SKM-1 treated with dmso at 0.1 percent for 144 hours (cell line): ENCODE data around the gene PPP1R17.

ENCODE experiments used
- DNase-seq: peaks from one replicate; lab custom pipeline; 2025; ENCODE audit not compliant: unreplicated experiment; lab: John Stamatoyannopoulos, UW

Gene PPP1R17

GRCh38 chr7:31687024-31687748 lies at the start of gene PPP1R17:
Gene PPP1R17, plus strand, starts transcription at chr7:31687215. Its CDS starts 5,227 bp downstream, at chr7:31692442.
- DNase-seq, result no peak

GRCh38 chr7:31640381-31640780 lies 46.6 kb upstream of the PPP1R17 start:
- DNase-seq, result peak; percentile 64

DNA sequence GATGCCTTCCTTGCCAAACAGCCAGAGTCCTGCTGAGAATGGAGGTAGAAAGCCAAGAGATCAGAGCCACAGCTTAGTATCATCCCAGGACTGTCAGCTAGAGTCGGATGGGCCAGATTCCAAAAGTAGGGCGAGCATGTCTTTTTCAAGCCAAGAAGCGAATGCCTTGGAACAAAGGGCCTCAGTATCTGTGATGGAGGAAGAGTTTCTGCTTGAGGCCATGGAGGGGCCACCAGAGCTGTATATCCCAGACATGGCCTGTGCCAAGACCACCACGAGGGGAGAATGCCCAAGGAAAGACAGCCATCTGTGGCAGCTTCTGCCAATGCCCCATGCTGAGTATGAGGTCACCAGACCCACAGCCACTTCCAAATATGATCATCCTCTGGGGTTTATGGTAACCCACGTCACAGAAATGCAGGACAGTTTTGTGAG lies 44.3 kb upstream of the PPP1R17 start:
- no peak for DNase-seq

DNA sequence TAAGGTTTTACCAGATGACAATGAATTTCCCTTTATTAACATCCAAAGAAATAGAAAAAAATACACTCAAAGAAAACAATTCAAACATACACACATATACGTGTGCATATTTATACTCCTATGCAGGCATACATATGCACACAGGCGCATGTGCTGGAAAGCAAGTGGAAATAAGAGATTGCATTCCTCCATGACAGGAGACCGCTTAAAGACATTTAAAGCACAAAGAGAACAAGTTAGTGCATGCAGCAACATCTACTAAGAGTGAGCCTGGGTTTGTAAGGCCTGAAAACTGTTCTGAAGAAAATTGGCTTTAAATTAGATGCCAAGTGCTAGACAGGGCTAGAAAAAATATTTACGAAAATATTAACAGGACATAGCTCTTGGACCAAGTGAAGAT lies 40.1 kb upstream of the PPP1R17 start:
- no peak for DNase-seq

GRCh38 chr7:31647511-31647910 lies 39.5 kb upstream of the PPP1R17 start:
- no peak for DNase-seq

GRCh38 chr7:31648288-31648687 lies 38.7 kb upstream of the PPP1R17 start:
- no peak for DNase-seq

GRCh38 chr7:31648880-31649279 lies 38.1 kb upstream of the PPP1R17 start:
- no peak for DNase-seq

DNA sequence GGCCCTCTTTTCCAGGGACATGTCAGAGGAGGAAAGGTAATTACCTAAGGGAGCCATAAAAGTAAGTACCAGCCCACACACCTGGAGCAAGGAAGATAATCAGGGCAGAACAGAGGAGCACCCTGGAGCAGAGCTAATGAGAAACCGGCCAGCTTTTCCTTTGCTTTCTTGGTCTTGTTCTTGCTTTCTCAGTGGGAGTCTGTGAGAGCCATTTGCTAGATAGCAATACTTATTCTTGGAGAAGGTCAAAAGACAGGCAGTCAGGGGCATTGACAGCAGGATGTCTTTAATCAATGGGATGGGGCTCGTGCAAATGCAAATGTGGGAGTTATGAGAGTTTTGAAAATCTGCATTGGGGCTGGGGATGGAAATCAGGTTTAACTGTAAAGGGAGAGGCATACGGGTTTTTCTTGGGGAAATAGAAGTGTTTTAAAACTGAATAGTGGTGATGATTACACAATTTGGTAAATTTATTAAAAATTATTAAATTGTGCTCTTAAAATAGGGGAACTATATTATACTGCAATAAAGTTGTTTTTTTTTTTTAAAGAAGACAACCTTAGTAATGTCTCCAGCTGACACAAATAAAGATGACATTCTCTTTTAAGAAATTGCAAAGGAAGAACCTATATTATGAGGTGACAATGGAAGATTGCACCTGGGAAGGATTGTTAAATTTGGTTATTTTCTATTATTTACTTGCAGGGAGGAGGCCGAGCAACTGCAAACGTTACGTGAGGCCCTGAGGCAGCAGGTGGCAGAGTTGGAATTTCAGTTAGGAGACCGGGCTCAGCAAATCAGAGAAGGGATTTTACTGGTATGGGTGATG lies 35.6 kb upstream of the PPP1R17 start:
- no peak for DNase-seq

DNA sequence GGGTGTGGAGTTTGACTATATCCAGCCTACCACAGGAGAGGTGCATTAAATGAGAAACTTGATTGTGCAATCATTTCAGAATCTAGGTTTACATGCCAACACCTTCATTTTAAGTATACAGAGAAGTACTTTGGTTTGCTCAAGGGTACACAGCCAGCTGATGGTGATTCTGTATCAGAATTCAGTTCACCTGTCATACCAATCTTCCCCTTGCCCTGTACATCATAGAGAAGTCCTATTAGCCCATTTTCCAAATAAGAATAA lies 35.0 kb upstream of the PPP1R17 start:
- DNase-seq, result no peak

DNA sequence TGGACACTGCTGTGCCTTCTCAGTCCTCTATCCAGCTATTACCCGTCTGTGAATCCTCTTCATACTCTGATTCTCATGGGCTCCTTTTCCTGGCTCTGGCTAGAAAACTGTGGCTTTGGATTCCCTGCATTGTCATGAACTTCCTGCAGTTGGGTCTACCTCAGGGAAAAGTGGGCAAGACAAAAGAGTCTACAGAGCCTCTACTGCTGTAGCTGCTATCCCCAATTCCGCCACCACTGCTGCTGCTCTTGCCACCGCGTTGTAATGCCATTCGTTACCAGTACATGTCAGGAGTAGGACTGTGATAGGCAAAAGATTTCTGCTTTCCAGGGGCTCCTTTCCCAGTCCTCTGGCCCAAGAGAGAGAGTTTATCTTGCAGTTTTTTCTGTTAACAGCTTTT lies 23.9 kb upstream of the PPP1R17 start:
- DNase-seq, result no peak

DNA sequence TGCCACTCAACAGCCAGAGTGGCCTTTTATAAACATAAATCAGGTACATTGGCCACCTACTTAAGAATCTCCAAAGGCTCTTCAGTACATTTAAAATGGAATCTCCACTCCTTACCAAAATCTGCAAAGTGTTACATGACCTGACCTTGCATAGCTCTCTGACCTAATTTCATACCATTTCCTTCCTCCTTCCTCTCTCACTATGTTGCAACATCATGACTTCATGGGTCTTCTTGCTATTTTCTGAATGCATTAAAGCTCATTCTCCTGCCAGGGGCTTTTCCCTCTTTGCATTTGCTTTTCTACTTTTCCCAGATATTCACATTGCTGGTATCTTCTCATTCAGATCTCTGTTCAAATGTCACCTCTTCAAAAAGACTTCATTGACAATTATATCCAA lies 22.1 kb upstream of the PPP1R17 start:
- peak; percentile 90 for DNase-seq

DNA sequence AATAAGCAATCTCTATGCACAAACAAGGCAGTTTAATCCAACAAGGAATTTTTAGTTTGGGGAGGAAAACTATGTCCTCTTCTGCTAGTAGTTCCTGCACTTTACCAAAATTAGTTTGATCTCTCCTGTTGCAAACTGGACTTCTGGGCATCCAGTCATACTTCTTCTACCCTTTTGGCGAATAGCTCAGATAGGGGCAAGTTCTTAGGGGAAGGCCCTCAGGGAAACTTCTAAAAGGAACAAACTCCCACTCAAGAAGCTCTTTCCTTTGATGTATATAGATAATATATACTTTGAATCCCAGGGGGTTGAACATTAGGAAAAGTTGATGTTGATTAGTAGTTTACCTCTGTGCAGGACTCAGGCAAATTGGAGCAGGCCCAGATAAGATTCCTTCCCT lies 21.5 kb upstream of the PPP1R17 start:
- DNase-seq, result no peak

DNA sequence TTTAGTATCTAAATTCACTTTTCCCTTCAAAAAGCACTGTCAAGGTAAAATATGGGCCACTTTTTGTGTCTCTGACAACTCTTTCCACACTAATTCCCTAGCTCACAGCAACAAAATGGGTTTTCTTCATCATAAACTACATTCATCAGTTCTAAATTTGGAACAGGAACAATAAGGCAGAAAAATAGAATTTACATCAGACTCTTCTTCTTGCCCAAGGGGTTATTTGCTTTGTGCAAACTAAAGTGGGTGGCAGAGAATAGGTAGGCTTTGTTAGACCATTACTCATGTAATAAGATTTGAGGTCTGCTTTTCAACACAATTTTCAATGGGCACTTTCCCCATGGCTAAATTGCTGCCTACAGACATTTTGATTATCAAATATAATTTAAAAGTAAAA lies 17.6 kb upstream of the PPP1R17 start:
- no peak for DNase-seq

GRCh38 chr7:31679574-31680305 lies 7.3 kb upstream of the PPP1R17 start:
- DNase-seq, result no peak

- no peak for DNase-seq
Observed at GRCh38 chr7:31683445-31684225, 3.4 kb upstream of the PPP1R17 start.

GRCh38 chr7:31688372-31688771 lies 1.4 kb downstream of the PPP1R17 start:
- DNase-seq, result peak; percentile 93

DNA sequence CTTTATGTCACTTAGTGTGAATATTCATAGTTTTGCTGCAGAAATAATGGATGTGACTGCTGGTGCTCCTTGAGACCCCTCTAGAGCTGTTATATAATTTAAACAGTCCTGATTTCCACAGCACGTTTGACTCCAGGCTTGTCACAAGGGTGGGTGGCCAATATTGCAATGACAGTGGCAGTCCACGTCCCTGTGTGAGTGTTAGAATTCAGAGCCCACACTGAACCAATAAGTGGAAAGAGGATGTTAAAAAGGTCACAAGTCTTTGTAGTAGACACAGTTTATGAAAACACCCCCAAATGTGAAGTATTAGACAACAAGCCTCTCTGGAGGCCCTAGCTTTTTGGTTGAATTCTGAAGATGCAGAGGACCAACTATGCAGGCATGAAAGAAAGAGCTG lies 2.0 kb downstream of the PPP1R17 start:
- DNase-seq, result no peak

- DNase-seq, result no peak
Observed at GRCh38 chr7:31690935-31691334, 3.9 kb downstream of the PPP1R17 start.

DNA sequence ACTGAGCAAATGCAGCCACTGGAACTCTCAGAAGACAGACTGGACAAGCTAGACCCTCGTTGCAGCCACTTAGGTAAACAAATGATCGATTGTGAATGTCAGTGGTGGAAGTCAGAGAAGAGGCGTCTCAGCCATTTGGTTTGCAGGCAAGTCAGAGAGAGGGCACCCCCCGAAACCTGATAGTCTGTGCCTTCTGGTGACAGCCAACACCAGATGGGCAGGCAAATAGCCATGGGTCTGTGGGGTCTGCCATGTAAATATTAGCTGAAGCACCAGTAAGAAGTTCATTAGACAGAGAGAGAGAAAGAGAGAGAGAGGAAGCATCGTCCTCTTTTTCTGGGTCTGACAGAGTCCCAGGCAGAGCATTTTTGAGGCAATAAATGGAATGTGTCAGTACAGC lies 5.4 kb downstream of the PPP1R17 start:
- no peak for DNase-seq

- no peak for DNase-seq
Observed at GRCh38 chr7:31692871-31693270, 5.9 kb downstream of the PPP1R17 start.
